D721Med (cell line): ENCODE measurements around the gene PRADC1.
A peak's percentile ranks its signal among the peaks of the same experiment; 100 is the strongest.
"Not testable (repeated sequence)": the region's sequence is repeated elsewhere in the genome, so short reads cannot be mapped to it uniquely, and the experiment has no call there.

Source experiments
- DNase-seq: peaks from one replicate; pipeline ENCODE4 v3.0.0; 2011; ENCODE audit warnings: low spot score; ENCODE audit not compliant: insufficient read length
- FAIRE-seq: peaks from 2 replicates; lab custom pipeline; 2011; peaks lifted over from hg19 to GRCh38; lab: Jason Lieb, UNC
- CTCF ChIP-seq: IDR thresholded peaks from 2 replicates; pipeline ENCODE4 v1.5.1; 2012; ENCODE audit warnings: mild to moderate bottlenecking, control low read depth; ENCODE audit not compliant: insufficient read depth; ENCODE audit errors: missing control alignments

The PRADC1 gene

GRCh38 chr2:73263540-73264331, 30.7 kb upstream of the PRADC1 start:
- no peak for TF ChIP-seq CTCF
- FAIRE-seq (no peak), DNase-seq (no peak)

- DNase-seq, FAIRE-seq: not testable (repeated sequence)
These were observed 29.8 kb upstream of the PRADC1 start for GRCh38 chr2:73262691-73263429.

GRCh38 chr2:73262108-73262651, 29.1 kb upstream of the PRADC1 start:
- TF ChIP-seq CTCF, result no peak
- DNase-seq (no peak), FAIRE-seq (no peak)

GRCh38 chr2:73260338-73260984, 27.4 kb upstream of the PRADC1 start:
- FAIRE-seq (no peak), DNase-seq (peak; percentile 72)
- TF ChIP-seq CTCF, result peak; percentile 57

- no peak for DNase-seq
- no peak for TF ChIP-seq CTCF
- no peak for FAIRE-seq
These were observed 26.8 kb upstream of the PRADC1 start for GRCh38 chr2:73259704-73260337.

- DNase-seq (no peak), FAIRE-seq (no peak)
- no peak for TF ChIP-seq CTCF
These were observed 26.2 kb upstream of the PRADC1 start for GRCh38 chr2:73259276-73259675.

GRCh38 chr2:73258913-73259215, 25.8 kb upstream of the PRADC1 start:
- TF ChIP-seq CTCF, result no peak
- DNase-seq (no peak), FAIRE-seq (no peak)
